Measurements from ENCODE around the gene PPP1R13B. TPM values are rescaled to one million over a fixed set of nuclear protein-coding genes. Genes with fewer than 3 reads are reported as not detected.
A peak's percentile ranks its signal among the peaks of the same experiment; 100 is the strongest.

PPP1R13B gene
- total RNA-seq, 1 experiment from 2014 or later = 10.3 TPM

DNA sequence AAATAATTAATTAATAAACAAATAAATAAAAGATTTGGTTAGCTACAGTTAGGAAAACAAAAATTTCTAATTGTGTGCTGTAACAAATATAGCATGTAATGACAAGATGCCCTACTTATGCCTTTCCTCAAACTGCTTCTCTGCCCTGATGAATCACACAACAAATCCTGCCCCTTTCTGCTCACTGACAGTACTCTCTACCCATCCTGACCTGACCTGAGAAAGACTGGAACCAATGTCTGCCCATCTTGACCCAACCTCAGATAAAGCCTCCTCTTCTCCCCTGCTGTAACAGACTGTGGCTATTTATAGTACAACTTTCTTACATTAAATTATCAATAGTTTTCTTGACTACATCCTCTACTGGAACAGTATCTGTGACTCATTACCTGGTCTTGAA lies 43.7 kb downstream of the PPP1R13B start:
- H3K36me3 Mint-ChIP-seq = no peaks in the 10 kb centered on the region
- TF ChIP-seq SP1 (CRISPR knock-in tag; conservative IDR thresholded peaks at IDR 0.05) (no peak), CREB1 (CRISPR knock-in tag; IDR thresholded peaks at IDR 0.05) (no peak), TEAD4 (CRISPR knock-in tag; IDR thresholded peaks at IDR 0.05) (no peak), EMX1 (CRISPR knock-in tag; IDR thresholded peaks at IDR 0.05) (no peak), CBFB (CRISPR knock-in tag; IDR thresholded peaks at IDR 0.05; ENCODE audit: low read depth) (no peak), SMAD4 (CRISPR knock-in tag; IDR thresholded peaks at IDR 0.05) (no peak), MXD4 (CRISPR knock-in tag; IDR thresholded peaks at IDR 0.05; ENCODE audit: borderline replicate concordance) (no peak), ZNF671 (CRISPR knock-in tag; IDR thresholded peaks at IDR 0.05) (no peak), ZBTB21 (CRISPR knock-in tag; IDR thresholded peaks at IDR 0.05; ENCODE audit: borderline replicate concordance) (no peak), FOXK1 (CRISPR knock-in tag; IDR thresholded peaks at IDR 0.05) (no peak), ETV6 (CRISPR knock-in tag; IDR thresholded peaks at IDR 0.05) (no peak), ZNF232 (CRISPR knock-in tag; IDR thresholded peaks at IDR 0.05) (no peak)
- TF ChIP-seq, protein P1, sequence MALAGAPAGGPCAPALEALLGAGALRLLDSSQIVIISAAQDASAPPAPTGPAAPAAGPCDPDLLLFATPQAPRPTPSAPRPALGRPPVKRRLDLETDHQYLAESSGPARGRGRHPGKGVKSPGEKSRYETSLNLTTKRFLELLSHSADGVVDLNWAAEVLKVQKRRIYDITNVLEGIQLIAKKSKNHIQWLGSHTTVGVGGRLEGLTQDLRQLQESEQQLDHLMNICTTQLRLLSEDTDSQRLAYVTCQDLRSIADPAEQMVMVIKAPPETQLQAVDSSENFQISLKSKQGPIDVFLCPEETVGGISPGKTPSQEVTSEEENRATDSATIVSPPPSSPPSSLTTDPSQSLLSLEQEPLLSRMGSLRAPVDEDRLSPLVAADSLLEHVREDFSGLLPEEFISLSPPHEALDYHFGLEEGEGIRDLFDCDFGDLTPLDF (CRISPR knock-in tag; IDR thresholded peaks at IDR 0.05) = no peak
- TF ChIP-seq, protein P2, sequence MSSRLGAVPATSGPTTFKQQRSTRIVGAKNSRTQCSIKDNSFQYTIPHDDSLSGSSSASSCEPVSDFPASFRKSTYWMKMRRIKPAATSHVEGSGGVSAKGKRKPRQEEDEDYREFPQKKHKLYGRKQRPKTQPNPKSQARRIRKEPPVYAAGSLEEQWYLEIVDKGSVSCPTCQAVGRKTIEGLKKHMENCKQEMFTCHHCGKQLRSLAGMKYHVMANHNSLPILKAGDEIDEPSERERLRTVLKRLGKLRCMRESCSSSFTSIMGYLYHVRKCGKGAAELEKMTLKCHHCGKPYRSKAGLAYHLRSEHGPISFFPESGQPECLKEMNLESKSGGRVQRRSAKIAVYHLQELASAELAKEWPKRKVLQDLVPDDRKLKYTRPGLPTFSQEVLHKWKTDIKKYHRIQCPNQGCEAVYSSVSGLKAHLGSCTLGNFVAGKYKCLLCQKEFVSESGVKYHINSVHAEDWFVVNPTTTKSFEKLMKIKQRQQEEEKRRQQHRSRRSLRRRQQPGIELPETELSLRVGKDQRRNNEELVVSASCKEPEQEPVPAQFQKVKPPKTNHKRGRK (CRISPR knock-in tag; IDR thresholded peaks at IDR 0.05; ENCODE audit: borderline replicate concordance) = no peak
- TF ChIP-seq, protein P3, sequence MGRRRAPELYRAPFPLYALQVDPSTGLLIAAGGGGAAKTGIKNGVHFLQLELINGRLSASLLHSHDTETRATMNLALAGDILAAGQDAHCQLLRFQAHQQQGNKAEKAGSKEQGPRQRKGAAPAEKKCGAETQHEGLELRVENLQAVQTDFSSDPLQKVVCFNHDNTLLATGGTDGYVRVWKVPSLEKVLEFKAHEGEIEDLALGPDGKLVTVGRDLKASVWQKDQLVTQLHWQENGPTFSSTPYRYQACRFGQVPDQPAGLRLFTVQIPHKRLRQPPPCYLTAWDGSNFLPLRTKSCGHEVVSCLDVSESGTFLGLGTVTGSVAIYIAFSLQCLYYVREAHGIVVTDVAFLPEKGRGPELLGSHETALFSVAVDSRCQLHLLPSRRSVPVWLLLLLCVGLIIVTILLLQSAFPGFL (CRISPR knock-in tag; IDR thresholded peaks at IDR 0.05; ENCODE audit: borderline replicate concordance) = no peak
- TF ChIP-seq, protein P4, sequence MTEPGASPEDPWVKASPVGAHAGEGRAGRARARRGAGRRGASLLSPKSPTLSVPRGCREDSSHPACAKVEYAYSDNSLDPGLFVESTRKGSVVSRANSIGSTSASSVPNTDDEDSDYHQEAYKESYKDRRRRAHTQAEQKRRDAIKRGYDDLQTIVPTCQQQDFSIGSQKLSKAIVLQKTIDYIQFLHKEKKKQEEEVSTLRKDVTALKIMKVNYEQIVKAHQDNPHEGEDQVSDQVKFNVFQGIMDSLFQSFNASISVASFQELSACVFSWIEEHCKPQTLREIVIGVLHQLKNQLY (CRISPR knock-in tag; IDR thresholded peaks at IDR 0.05) = no peak
- ChIA-PET CTCF (interaction anchor here (1.1 to 10.9 kb wide), 6 partner anchors 33 to 274 kb away, joined by 3 to 118 read pairs (median 3); partner anchors contain the start of gene ZFYVE21), POLR2A (no interaction called here)
- H3K27ac Mint-ChIP-seq = no peak overlapping the region
- ATAC-seq = no peak
- peaks cover 11% of the 10 kb centered on the region for H3K4me1 Mint-ChIP-seq
- H3K4me3 Mint-ChIP-seq = no peak overlapping the region
- H3K9me3 Mint-ChIP-seq = no peaks in the 10 kb centered on the region
- no peaks in the 10 kb centered on the region for H3K27me3 Mint-ChIP-seq (ENCODE audit: low read depth)
- DNase-seq (ENCODE audit: low spot score) = no peak

DNA sequence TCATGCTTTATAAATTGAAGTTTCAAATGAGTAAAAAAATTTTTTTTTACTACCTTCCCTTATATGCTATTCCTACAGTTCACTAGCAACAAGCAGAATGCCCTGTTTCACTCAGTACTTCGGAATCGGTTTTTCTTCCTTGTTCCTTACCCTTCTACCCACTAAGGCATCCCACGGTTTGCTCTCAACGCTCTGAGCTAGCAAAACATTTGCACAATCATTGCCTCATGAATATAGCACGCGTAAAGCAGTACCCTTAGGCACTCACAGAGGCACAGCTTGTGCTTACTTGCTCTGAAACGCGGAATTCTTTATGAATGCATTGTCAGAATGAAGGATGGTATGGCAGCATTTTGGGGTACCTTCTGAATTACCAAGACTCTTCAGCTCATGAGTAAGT lies 45.0 kb downstream of the PPP1R13B start:
- Mint-ChIP-seq H3K36me3 (no peaks in the 10 kb centered on the region), H3K27me3 (ENCODE audit: low read depth) (no peaks in the 10 kb centered on the region), H3K4me1 (peaks cover 11% of the 10 kb centered on the region), H3K9me3 (no peaks in the 10 kb centered on the region), H3K27ac (peak overlapping the region; percentile 76; the same call in 1 of the 2 replicates), H3K4me3 (no peak overlapping the region)
- ChIA-PET CTCF (interaction anchor here (0.6 to 10.9 kb wide), 6 partner anchors 31 to 275 kb away, joined by 3 to 118 read pairs (median 4); no protein-coding TSS in a partner anchor), POLR2A (no interaction called here)
- TF ChIP-seq CREM (CRISPR knock-in tag; IDR thresholded peaks at IDR 0.05) (no peak), SMAD3 (CRISPR knock-in tag; IDR thresholded peaks at IDR 0.05; ENCODE audit: borderline replicate concordance) (no peak), ZNF317 (CRISPR knock-in tag; IDR thresholded peaks at IDR 0.05; ENCODE audit: borderline replicate concordance, low read depth) (no peak), IRF2 (CRISPR knock-in tag; IDR thresholded peaks at IDR 0.05; ENCODE audit: borderline replicate concordance, low read depth) (no peak), ZNF263 (CRISPR knock-in tag; IDR thresholded peaks at IDR 0.05; ENCODE audit: low read depth) (no peak), OVOL2 (CRISPR knock-in tag; IDR thresholded peaks at IDR 0.05; ENCODE audit: borderline replicate concordance) (no peak), ZNF138 (CRISPR knock-in tag; conservative IDR thresholded peaks at IDR 0.05) (no peak)
- TF ChIP-seq, protein P5, sequence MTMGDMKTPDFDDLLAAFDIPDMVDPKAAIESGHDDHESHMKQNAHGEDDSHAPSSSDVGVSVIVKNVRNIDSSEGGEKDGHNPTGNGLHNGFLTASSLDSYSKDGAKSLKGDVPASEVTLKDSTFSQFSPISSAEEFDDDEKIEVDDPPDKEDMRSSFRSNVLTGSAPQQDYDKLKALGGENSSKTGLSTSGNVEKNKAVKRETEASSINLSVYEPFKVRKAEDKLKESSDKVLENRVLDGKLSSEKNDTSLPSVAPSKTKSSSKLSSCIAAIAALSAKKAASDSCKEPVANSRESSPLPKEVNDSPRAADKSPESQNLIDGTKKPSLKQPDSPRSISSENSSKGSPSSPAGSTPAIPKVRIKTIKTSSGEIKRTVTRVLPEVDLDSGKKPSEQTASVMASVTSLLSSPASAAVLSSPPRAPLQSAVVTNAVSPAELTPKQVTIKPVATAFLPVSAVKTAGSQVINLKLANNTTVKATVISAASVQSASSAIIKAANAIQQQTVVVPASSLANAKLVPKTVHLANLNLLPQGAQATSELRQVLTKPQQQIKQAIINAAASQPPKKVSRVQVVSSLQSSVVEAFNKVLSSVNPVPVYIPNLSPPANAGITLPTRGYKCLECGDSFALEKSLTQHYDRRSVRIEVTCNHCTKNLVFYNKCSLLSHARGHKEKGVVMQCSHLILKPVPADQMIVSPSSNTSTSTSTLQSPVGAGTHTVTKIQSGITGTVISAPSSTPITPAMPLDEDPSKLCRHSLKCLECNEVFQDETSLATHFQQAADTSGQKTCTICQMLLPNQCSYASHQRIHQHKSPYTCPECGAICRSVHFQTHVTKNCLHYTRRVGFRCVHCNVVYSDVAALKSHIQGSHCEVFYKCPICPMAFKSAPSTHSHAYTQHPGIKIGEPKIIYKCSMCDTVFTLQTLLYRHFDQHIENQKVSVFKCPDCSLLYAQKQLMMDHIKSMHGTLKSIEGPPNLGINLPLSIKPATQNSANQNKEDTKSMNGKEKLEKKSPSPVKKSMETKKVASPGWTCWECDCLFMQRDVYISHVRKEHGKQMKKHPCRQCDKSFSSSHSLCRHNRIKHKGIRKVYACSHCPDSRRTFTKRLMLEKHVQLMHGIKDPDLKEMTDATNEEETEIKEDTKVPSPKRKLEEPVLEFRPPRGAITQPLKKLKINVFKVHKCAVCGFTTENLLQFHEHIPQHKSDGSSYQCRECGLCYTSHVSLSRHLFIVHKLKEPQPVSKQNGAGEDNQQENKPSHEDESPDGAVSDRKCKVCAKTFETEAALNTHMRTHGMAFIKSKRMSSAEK (CRISPR knock-in tag; IDR thresholded peaks at IDR 0.05; ENCODE audit: borderline replicate concordance) = no peak
- TF ChIP-seq, protein P6, sequence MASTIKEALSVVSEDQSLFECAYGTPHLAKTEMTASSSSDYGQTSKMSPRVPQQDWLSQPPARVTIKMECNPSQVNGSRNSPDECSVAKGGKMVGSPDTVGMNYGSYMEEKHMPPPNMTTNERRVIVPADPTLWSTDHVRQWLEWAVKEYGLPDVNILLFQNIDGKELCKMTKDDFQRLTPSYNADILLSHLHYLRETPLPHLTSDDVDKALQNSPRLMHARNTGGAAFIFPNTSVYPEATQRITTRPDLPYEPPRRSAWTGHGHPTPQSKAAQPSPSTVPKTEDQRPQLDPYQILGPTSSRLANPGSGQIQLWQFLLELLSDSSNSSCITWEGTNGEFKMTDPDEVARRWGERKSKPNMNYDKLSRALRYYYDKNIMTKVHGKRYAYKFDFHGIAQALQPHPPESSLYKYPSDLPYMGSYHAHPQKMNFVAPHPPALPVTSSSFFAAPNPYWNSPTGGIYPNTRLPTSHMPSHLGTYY (CRISPR knock-in tag; IDR thresholded peaks at IDR 0.05) = no peak
- TF ChIP-seq, protein P7, sequence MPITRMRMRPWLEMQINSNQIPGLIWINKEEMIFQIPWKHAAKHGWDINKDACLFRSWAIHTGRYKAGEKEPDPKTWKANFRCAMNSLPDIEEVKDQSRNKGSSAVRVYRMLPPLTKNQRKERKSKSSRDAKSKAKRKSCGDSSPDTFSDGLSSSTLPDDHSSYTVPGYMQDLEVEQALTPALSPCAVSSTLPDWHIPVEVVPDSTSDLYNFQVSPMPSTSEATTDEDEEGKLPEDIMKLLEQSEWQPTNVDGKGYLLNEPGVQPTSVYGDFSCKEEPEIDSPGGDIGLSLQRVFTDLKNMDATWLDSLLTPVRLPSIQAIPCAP (CRISPR knock-in tag; IDR thresholded peaks at IDR 0.05) = no peak
- no peak for DNase-seq (ENCODE audit: low spot score)
- ATAC-seq = no peak

Measured in WTC11 (cell line).